ENCODE measurements around the gene KRTAP9-2.
"Not testable (repeated sequence)": the region's sequence is repeated elsewhere in the genome, so short reads cannot be mapped to it uniquely, and the experiment has no call there.

KRTAP9-2 gene

DNA sequence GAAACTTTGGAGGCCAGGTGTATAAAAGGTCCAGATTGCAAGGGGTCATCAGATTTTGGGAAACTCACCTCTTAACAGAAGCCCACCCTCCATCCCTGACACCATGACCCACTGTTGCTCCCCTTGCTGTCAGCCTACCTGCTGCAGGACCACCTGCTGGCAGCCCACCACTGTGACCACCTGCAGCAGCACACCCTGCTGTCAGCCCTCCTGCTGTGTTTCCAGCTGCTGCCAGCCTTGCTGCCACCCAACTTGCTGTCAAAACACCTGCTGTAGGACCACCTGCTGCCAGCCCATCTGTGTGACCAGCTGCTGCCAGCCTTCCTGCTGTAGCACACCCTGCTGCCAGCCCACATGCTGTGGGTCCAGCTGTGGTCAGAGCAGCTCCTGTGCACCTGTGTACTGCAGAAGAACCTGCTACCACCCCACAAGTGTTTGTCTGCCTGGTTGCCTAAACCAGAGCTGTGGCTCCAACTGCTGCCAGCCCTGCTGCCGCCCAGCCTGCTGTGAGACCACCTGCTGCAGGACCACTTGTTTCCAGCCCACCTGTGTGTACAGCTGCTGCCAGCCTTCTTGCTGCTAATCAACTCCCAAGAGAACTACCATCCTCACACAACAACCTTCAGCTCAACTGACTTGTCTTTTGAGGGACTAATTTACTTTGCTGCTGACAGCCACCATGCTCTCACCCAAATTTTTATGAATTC is 6.1 kb downstream of the KRTAP9-2 start, which contains the start of gene KRTAP9-3:
Gene KRTAP9-3 (plus strand): TSS at position 51 of the 707 bp plus-strand sequence. CDS start 53 bp downstream, at position 104.
- in situ Hi-C loops (cut with HindIII; ENCODE audit: low sequenced_read_pairs): not testable (repeated sequence)

GRCh38 chr17:41237116-41237515 is 10.7 kb downstream of the KRTAP9-2 start:
- in situ Hi-C loops (cut with HindIII; ENCODE audit: low sequenced_read_pairs): not testable (repeated sequence)

GRCh38 chr17:41237949-41238437 is 11.5 kb downstream of the KRTAP9-2 start, which contains the start of gene KRTAP9-8:
KRTAP9-8 (plus strand) TSS chr17:41237999; CDS start chr17:41238052, 53 bp downstream.
- in situ Hi-C loops (cut with HindIII; ENCODE audit: low sequenced_read_pairs): not testable (repeated sequence)

DNA sequence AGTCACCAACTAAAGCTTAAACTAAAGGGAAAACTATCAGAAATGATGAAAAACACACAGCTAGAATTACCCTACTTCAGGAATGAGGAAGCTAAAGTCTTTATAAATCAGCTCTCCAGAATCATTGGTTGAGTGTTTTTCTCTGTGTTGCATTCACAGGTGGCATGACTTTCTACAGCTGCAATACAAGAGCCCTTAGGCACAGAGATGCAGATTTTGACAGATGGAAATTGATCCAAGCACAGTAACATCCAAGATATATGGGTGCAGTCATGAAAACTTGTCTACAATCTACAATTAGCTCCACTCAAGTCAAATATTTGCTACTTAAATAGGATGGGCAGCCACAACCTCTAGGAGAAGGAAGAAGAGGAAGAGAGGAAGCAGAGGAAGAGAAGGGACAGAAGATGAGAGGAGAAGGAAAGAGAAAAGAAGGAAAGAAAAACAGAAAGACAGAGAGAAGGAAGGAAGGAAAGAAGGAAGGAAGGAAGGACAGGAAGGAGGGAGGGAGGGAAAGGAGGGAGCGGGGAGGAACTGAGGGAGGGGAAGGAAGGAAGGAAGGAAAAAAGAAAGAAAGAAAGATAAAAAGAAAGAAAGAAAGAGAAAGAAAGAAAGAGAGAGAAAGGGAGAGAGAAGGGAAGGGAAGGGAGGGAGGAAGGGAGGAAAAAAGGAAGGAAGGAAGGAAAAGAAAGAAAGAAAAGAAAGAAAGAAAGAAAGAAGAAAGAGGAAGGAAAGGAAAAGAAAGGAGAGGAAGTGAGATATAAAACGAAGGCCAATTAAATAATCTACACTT is 20.7 kb downstream of the KRTAP9-2 start:
- in situ Hi-C loops (cut with HindIII; ENCODE audit: low sequenced_read_pairs): not testable (repeated sequence)

DNA sequence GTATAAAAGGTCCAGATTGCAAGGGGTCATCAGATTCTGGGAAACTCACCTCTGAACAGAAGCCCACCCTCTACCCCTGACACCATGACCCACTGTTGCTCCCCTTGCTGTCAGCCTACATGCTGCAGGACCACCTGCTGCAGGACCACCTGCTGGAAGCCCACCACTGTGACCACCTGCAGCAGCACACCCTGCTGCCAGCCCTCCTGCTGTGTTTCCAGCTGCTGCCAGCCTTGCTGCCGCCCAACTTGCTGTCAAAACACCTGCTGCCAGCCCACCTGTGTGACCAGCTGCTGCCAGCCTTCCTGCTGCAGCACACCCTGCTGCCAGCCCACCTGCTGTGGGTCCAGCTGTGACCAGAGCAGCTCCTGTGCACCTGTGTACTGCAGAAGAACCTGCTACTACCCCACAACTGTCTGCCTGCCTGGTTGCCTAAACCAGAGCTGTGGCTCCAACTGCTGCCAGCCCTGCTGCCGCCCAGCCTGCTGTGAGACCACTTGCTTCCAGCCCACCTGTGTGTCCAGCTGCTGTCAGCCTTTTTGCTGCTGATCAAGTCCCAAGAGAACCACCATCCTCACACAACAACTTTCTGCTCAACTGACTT is 23.3 kb downstream of the KRTAP9-2 start, which contains the start of gene KRTAP9-4:
Gene KRTAP9-4 (plus strand): TSS at position 51 of the 604 bp plus-strand sequence. CDS start 34 bp downstream, at position 85.
- in situ Hi-C loops (cut with HindIII; ENCODE audit: low sequenced_read_pairs): not testable (repeated sequence)

DNA sequence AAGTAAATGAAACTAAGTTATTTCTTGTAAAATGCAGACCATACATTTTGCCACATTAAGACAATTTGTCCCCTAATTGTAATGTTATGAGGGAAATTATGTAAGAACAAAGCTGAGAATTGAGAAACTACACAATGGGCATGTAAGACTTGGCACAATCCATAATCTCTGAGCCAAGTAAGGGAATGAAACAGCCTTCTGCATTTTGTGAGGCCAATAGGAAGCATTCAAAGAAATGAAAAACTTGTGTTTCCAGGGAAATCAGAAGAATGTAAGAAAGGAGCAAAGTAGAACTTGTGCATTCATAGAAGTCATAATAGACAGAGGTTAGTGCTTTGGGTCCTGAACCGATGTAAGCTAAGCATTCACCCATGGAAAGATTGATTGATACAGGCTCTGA is 24.8 kb downstream of the KRTAP9-2 start:
- in situ Hi-C loops (cut with HindIII; ENCODE audit: low sequenced_read_pairs): no loop called here

GRCh38 chr17:41254861-41255260 is 28.4 kb downstream of the KRTAP9-2 start:
- in situ Hi-C loops (cut with HindIII; ENCODE audit: low sequenced_read_pairs): no loop called here

- in situ Hi-C loops (cut with HindIII; ENCODE audit: low sequenced_read_pairs): not testable (repeated sequence)
Observed at GRCh38 chr17:41255381-41256290, 29.2 kb downstream of the KRTAP9-2 start, which contains the start of gene KRTAP9-9. KRTAP9-9 (plus strand) TSS chr17:41255384.

DNA sequence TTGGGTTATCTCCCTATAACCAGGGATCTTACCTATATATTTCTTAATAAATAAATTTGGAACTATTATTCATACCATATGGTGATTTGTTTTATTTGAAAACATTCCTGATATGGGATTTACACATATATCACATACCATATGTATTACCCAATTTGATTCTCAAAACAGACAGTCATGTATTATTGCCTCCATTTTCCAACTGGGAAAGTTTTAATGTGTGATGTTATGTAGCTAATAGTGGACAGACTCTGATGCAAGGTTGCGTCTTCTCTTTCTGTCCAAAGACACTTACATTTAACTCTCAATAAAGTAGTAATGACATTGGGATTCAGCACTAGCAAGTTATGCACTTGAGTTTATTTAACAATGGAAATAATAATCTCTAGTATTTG is 29.8 kb downstream of the KRTAP9-2 start:
- in situ Hi-C loops (cut with HindIII; ENCODE audit: low sequenced_read_pairs): no loop called here

GRCh38 chr17:41258406-41258805 is 32.0 kb downstream of the KRTAP9-2 start:
- in situ Hi-C loops (cut with HindIII; ENCODE audit: low sequenced_read_pairs): no loop called here

- in situ Hi-C loops (cut with HindIII; ENCODE audit: low sequenced_read_pairs): no loop called here
Observed at GRCh38 chr17:41263212-41263611, 36.8 kb downstream of the KRTAP9-2 start.

DNA sequence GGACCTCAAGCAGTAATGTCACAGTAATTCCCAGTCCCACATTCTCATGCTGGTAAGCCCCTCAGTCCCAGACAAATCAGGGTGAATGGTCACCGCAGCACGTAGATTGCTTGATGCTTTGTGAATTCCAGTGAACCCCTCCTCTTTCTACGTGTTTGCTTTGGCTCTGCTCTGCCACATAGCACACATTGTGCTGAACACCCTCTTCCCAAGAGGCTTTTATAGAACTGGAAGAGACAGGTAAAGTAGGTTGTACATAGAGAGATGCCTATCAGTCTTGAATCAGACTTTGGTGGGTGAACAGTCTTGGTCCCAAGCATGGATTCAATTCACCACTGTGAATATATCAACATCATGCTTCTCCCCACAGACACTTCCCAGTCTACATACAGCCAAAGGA is 38.2 kb downstream of the KRTAP9-2 start:
- in situ Hi-C loops (cut with HindIII; ENCODE audit: low sequenced_read_pairs): no loop called here

- in situ Hi-C loops (cut with HindIII; ENCODE audit: low sequenced_read_pairs): no loop called here
Observed at GRCh38 chr17:41265078-41265477, 38.6 kb downstream of the KRTAP9-2 start, which contains the start of gene KRTAP9-6. KRTAP9-6 (plus strand) TSS chr17:41265378; CDS start chr17:41265378, 0 bp downstream.

DNA sequence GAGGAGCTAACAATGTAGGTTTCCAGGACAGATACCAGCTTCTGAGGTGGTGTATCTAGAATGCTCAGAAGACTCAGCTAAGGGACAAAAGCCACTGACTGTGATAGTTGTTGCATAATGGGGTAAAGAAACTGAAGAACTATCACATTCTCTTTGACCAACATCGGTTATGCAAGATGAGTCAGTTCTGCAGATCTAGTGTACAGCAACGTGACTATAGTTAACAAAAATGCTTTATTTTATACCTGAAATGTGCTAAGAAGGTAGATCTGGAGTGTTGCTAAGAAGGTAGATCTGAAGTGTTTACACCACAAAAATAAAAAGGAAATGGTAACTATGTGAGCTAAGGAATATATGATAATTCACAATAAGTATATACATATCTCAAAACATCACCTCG is 41.3 kb downstream of the KRTAP9-2 start:
- in situ Hi-C loops (cut with HindIII; ENCODE audit: low sequenced_read_pairs): no loop called here

DNA sequence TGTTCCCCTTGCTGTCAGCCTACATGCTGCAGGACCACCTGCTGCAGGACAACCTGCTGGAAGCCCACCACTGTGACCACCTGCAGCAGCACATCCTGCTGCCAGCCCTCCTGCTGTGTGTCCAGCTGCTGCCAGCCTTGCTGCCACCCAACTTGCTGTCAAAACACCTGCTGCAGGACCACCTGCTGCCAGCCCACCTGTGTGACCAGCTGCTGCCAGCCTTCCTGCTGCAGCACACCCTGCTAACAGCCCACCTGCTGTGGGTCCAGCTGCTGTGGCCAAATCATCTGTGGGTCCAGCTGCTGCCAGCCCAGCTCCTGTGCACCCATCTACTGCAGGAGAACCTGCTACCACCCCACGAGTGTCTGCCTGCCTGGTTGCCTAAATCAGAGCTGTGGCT is 44.9 kb downstream of the KRTAP9-2 start:
- in situ Hi-C loops (cut with HindIII; ENCODE audit: low sequenced_read_pairs): not testable (repeated sequence)

DNA sequence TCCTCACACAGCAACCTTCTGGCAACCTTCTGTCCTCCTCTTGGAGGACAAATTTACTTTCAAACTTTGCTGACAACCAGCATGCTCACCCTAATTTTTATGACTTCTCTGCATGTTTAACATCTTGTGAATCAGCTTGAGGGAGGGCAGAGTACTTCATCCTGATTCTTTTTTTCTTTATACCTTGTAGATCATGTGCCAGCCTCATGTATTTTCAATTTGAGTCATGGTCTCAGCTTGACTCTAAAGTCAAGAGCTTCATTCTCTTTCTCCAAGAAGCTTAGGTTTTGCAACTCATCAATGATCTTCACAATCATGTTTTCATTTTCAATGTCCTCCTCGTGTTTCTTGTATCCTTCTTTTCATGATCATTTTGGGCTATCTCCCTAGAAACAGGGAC is 45.4 kb downstream of the KRTAP9-2 start:
- in situ Hi-C loops (cut with HindIII; ENCODE audit: low sequenced_read_pairs): no loop called here

DNA sequence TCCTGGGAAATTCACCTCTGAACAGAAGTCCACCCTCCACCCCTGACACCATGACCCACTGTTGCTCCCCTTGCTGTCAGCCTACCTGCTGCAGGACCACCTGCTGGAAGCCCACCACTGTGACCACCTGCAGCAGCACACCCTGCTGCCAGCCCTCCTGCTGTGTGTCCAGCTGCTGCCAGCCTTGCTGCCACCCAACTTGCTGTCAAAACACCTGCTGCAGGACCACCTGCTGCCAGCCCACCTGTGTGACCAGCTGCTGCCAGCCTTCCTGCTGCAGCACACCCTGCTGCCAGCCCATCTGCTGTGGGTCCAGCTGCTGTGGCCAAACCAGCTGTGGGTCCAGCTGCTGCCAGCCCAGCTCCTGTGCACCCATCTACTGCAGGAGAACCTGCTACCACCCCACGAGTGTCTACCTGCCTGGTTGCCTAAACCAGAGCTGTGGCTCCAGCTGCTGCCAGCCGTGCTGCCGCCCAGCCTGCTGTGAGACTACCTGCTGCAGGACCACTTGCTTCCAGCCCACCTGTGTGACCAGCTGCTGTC is 49.3 kb downstream of the KRTAP9-2 start, which contains the start of gene KRTAP9-7:
Gene KRTAP9-7 (plus strand): TSS at position 51 of the 543 bp plus-strand sequence. CDS start 0 bp downstream, at position 51.
- in situ Hi-C loops (cut with HindIII; ENCODE audit: low sequenced_read_pairs): not testable (repeated sequence)

All from endothelial cell of hepatic sinusoid (primary cell).